Right lobe of liver (tissue), 6 donors: ENCODE data around the gene PDZK1. TPM values are rescaled to one million over a fixed set of nuclear protein-coding genes. Genes with fewer than 3 reads are reported as not detected.
"Not testable (repeated sequence)": the region's sequence is repeated elsewhere in the genome, so short reads cannot be mapped to it uniquely, and the experiment has no call there.

ENCODE experiments used
- ATAC-seq, 4 donors: fragments of 200-7000 bp; cut with Tn5 transposase; one replicate each; pipeline ENCODE4 v1.9.1; 2020; ENCODE audit warnings: mild to moderate bottlenecking in 4 of 4, moderate library complexity in 4 of 4
- DNase-seq, 3 donors: peaks; one replicate each; pipeline ENCODE4 v3.0.0-alpha.2; 2020
- H3K27ac ChIP-seq, 3 donors: fragments of 200-600 bp; one replicate each; pipeline ENCODE4 v1.8.0; 2022
- H3K27me3 ChIP-seq, 2 donors: fragments of 200-600 bp; one replicate each; pipeline ENCODE4 v1.8.0; 2022
- H3K36me3 ChIP-seq, 4 donors: fragments of 200-600 bp; sonication (generic) in 1 of 4; one replicate each; pipeline versions ENCODE4 v1.5.1 to v1.8.0; 2017 to 2022; ENCODE audit warnings: control low read depth in 1 of 4
- H3K4me1 ChIP-seq, 4 donors: fragments of 200-600 bp; sonication (generic) in 1 of 4; one replicate each; pipeline versions ENCODE4 v1.5.1 to v1.8.0; 2017 to 2022; ENCODE audit warnings: control low read depth in 1 of 4
- H3K4me3 ChIP-seq, 3 donors: fragments of 200-600 bp; one replicate each; pipeline ENCODE4 v1.8.0; 2022
- H3K9me3 ChIP-seq, 4 donors: fragments of 200-600 bp; sonication (generic) in 1 of 4; one replicate each; pipeline versions ENCODE4 v1.5.1 to v1.8.0; 2017 to 2022; ENCODE audit warnings: control low read depth in 1 of 4
- POLR2A ChIP-seq: fragments of 450-650 bp; IDR thresholded peaks from one replicate; pipeline ENCODE4 v1.6.1; 2017; ENCODE audit warnings: antibody characterized with exemption, mild to moderate bottlenecking
- WGBS: methylation state at CpG from one replicate; pipeline ENCODE4 v1.1.6; 2018; ENCODE audit warnings: low coverage, low lambda C conversion rate; ENCODE audit not compliant: insufficient coverage; ENCODE audit errors: missing lambda C conversion rate; 5-methylcytosine and 5-hydroxymethylcytosine counted together
- intact Hi-C, 2 donors: fragments of 100-400 bp; cut with DNase I; formaldehyde crosslinking; loops; one replicate each; pipeline versions ENCODE4 v1.11.2 to v1.14.1; 2022
- total RNA-seq, 6 experiments: library from RNA; depleted of rRNA in 2 of 6; stranded (reverse); fragments of >200 nt in 2 of 6; fragmentation: NEBNext Ultra II Directional in 3 of 6; extraction: Animal tissue kit (Norgen Biotek cat#: 25700) in 3 of 6; gene quantifications; one replicate each; pipeline versions ENCODE4 v1.1.0 to v1.2.4, GENCODE V29; 2016 to 2023
- TF ChIP-seq, protein P1 (sequence below), 4 donors: fragments of 200-600 bp in 3 of 4; fragments of 450-650 bp in 1 of 4; IDR thresholded peaks; one replicate each; pipeline versions ENCODE4 v1.5.1 to v1.8.0; 2016 to 2022; ENCODE audit warnings: antibody characterized with exemption in 4 of 4, mild to moderate bottlenecking in 2 of 4
- donor health status: DM: no; HTN: yes; CAD: no.
- donor health status: DM: no; HTN: no; CAD: no.
- donor health status: DM: no; HTN: no; CAD: no.
- donor health status: DM: no; HTN: yes; CAD: no.
- donor health status: DM: no; HTN: yes; CAD: no.

Gene PDZK1
- total RNA-seq, 6 experiments from 2014 or later = 64.8 to 117 (median 79.2) TPM

DNA sequence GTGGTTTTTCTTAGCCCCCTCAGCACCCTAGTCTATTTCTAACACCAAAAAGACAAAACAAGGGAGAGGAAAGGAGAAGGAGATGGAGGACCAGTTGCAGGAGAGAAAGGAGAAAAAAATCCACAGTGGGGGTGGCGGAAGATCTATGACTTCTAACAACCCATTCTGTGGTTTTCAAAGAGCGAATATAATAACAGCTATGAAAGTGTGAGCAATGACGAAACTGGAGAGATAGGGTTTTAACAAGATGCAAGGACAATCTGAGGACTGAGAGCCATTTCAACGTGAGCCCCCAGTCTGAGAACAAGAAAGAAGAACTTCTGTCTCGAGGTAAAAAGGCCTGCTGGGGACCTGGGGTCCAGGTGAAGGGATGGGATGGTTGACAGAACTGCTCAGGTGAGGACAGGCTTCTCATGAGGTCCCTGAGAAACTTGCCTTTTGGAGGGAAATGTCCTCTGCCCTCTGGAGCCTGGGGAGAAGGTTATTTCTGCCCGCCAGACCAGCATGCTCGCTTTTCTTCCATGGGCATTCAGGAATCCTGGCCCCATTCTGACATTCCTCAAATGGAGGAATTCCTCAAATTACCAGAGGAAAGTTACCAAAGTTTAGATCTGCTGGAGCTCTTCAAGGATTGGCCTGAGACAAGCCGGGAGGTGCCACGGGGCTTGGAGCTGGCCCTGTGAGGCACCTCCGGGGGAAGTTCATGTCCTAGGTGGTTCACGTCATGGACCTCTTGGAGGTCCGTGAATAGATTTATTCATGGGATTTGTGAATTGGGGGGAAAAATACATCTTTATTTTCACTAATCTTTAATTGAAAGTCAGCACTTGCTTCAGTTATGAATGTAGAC is 12.3 kb upstream of the PDZK1 start, which contains the start of gene CD160:
CD160 (plus strand) TSS at position 270 of the 850 bp plus-strand sequence. CDS start 8,829 bp downstream, outside the sequence.
- H3K4me3 ChIP-seq = no peak within 1 kb of the TSS
- H3K27ac ChIP-seq = no peak within 1 kb of the TSS
- TF ChIP-seq, protein P1, sequence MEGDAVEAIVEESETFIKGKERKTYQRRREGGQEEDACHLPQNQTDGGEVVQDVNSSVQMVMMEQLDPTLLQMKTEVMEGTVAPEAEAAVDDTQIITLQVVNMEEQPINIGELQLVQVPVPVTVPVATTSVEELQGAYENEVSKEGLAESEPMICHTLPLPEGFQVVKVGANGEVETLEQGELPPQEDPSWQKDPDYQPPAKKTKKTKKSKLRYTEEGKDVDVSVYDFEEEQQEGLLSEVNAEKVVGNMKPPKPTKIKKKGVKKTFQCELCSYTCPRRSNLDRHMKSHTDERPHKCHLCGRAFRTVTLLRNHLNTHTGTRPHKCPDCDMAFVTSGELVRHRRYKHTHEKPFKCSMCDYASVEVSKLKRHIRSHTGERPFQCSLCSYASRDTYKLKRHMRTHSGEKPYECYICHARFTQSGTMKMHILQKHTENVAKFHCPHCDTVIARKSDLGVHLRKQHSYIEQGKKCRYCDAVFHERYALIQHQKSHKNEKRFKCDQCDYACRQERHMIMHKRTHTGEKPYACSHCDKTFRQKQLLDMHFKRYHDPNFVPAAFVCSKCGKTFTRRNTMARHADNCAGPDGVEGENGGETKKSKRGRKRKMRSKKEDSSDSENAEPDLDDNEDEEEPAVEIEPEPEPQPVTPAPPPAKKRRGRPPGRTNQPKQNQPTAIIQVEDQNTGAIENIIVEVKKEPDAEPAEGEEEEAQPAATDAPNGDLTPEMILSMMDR (IDR thresholded peaks at IDR 0.05) = no peak
- TF ChIP-seq POLR2A = no peak
- H3K27me3 ChIP-seq = no peaks in the 10 kb centered on the region
- DNase-seq = peak in 1 of 3 donors; percentile 28
- no peak for ATAC-seq
- no peaks in the 10 kb centered on the region for H3K36me3 ChIP-seq
- intact Hi-C loops = no loop called here
- H3K9me3 ChIP-seq = no peaks in the 10 kb centered on the region
- peaks cover 0 to 15% (median 7%) of the 10 kb centered on the region in 4 donors for H3K4me1 ChIP-seq
- WGBS = 75% methylated on average over 12 of the region's 12 CpGs

DNA sequence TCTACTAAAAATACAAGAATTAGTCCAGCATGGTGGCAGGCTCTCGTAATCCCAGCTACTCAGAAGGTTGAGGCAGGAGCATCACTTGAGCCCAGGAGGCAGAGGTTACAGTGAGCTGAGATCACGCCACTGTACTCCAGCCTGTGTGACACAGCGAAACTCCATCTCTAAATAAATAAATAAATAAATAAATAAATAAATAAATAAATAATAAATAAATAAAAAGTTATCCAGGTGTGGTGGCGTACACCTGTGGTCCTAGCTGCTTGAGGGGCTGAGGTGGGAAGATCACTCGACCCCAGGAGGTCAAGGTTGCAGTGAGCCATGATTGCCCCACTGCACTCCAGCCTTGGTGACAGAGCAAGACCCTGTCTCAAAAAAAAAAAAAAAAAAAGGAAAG is 11.3 kb upstream of the PDZK1 start:
- H3K27me3 ChIP-seq, H3K4me3 ChIP-seq, H3K9me3 ChIP-seq, H3K36me3 ChIP-seq, H3K27ac ChIP-seq, ATAC-seq, intact Hi-C loops: not testable (repeated sequence)
- 95% methylated on average over 5 of the region's 5 CpGs for WGBS
- peaks cover 0 to 25% (median 12%) of the 10 kb centered on the region in 4 donors for H3K4me1 ChIP-seq
- peak in 1 of 3 donors; percentile 22 for DNase-seq

DNA sequence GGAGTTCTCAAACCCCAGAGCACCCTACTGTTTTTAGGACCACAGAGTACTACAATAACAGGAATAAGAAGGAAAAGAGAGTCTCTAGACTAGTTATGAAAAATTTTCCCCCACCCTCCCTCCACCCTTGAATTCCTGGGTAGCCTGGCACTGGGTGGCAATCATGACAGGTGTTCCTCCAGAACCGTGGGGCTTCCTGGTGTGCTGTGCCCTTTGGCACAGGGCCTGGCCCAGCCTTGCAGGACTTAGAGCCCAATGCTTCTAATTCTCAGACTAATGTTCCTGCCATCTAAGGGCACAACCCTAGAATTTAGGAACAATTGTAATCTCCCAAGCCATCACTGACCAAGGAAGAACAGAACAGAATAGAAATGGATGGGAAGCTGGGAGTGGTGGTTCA is 10.7 kb upstream of the PDZK1 start:
- Histone ChIP-seq H3K9me3 (no peaks in the 10 kb centered on the region), H3K4me1 (peaks cover 0 to 30% (median 14%) of the 10 kb centered on the region in 4 donors), H3K36me3 (no peaks in the 10 kb centered on the region), H3K27ac (no peak overlapping the region), H3K27me3 (no peaks in the 10 kb centered on the region), H3K4me3 (no peak overlapping the region)
- ATAC-seq (no peak), DNase-seq (peak in 1 of 3 donors; percentile 33)
- no CpG with 5 or more reads among the region's 1 CpG for WGBS
- TF ChIP-seq, protein P1 (IDR thresholded peaks at IDR 0.05) = no peak
- no peak for TF ChIP-seq POLR2A
- intact Hi-C loops = no loop called here

DNA sequence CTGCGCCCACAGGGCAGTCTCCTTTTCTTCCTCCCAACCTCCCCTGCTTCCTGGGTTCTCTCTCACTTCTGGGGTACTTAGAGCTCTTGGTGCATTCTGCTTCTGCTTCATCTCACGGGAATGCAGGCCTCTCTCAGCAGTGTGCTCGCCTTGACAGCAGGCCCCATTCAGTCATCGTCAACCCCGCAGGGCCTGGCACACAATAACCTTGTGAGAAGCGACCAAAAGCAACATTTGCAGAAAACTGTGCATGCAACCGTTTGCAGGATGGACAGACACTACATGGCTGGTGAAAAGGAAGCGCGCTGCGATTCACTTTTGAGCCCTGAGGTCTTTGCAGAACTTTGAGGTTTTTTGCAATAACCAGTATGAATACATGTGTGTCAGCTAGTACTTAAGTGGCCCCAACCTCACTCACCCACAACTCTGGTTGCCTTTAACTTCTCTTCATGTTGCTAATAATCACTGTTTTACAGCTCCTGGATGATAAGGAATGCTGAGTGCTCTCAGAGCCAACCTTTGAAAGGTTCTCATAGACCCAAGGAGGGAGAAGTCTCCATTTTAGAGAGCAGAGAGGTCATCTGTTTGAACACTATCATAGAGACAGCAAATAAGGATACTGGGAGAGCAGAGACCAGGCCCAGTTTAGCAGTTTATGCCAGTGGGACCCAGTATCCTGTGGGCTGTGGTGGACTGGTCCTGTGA is 9.6 kb upstream of the PDZK1 start:
- intact Hi-C loops = no loop called here
- DNase-seq = peak in 1 of 3 donors; percentile 23
- no peak for TF ChIP-seq POLR2A
- H3K27me3 ChIP-seq = no peaks in the 10 kb centered on the region
- ATAC-seq = no peak
- WGBS = 72% methylated on average over 10 of the region's 10 CpGs
- H3K4me3 ChIP-seq = no peak overlapping the region
- no peak overlapping the region for H3K27ac ChIP-seq
- no peaks in the 10 kb centered on the region for H3K36me3 ChIP-seq
- H3K4me1 ChIP-seq = peaks cover 0 to 33% (median 15%) of the 10 kb centered on the region in 4 donors
- H3K9me3 ChIP-seq = no peaks in the 10 kb centered on the region

DNA sequence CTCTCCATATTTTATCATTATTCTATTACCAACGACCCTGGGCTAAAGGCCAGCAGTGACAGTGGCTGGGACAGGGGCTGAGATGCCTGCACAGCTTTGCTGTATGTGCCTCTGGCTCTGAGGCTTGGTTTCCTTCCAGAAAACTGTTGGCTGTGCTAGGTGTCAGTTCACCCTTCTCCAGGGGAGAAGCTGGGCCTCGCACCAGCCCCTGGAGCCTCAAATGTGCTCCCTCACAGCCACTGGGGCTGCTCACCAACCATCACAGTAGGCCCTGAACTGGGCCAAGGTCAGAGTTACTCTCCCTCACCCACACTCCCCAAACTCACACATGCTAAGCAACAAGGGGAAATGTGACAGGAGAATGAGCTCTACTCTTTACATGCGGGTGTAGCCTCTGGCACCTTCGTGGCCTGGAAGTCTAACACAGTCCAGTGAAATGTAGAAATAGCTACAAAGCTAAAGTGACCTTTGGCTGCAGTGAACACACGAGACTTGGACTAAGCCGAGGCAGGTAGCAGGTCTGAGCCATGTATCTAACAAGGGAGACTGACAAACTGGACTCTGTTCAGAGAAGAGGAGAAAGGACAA is 7.5 kb upstream of the PDZK1 start:
- H3K27ac ChIP-seq = peak overlapping the region; percentile 73 to 95 (median 76)
- peaks cover 0 to 51% (median 25%) of the 10 kb centered on the region in 4 donors for H3K4me1 ChIP-seq
- no peaks in the 10 kb centered on the region for H3K36me3 ChIP-seq
- ATAC-seq (peak; percentile 86 to 93 (median 91)), DNase-seq (peak; percentile 51 to 89 (median 76))
- intact Hi-C loops = no loop called here
- 15% methylated on average over 5 of the region's 6 CpGs for whole genome bisulfite sequencing
- TF ChIP-seq, protein P1 (IDR thresholded peaks at IDR 0.05) = no peak
- peak; percentile 68 for TF ChIP-seq POLR2A
- H3K27me3 ChIP-seq = no peaks in the 10 kb centered on the region
- no peak overlapping the region for H3K4me3 ChIP-seq
- H3K9me3 ChIP-seq = no peaks in the 10 kb centered on the region
